IPS-18a (cell line): Measurements from ENCODE around the gene GRM6.

Source experiments
- H3K27ac ChIP-seq: one replicate; pipeline ENCODE4 v1.5.1; 2013; ENCODE audit warnings: low read length
- H3K27me3 ChIP-seq: one replicate; pipeline ENCODE4 v1.6.1; 2013; ENCODE audit warnings: mild to moderate bottlenecking, low read length; ENCODE audit not compliant: control insufficient read depth, insufficient read depth
- H3K36me3 ChIP-seq: one replicate; pipeline ENCODE4 v1.6.1; 2013; ENCODE audit warnings: low read depth, low read length; ENCODE audit not compliant: control insufficient read depth
- H3K4me1 ChIP-seq: one replicate; pipeline ENCODE4 v1.6.1; 2013; ENCODE audit warnings: low read depth, low read length; ENCODE audit not compliant: control insufficient read depth
- H3K4me3 ChIP-seq: one replicate; pipeline ENCODE4 v1.5.1; 2013; ENCODE audit warnings: low read length
- H3K9ac ChIP-seq: one replicate; pipeline ENCODE4 v1.6.1; 2013; ENCODE audit warnings: mild to moderate bottlenecking, low read length, moderate library complexity
- H3K9me3 ChIP-seq: one replicate; pipeline ENCODE4 v1.6.1; 2013; ENCODE audit warnings: low read depth, low read length; ENCODE audit not compliant: control insufficient read depth

GRM6 gene

DNA sequence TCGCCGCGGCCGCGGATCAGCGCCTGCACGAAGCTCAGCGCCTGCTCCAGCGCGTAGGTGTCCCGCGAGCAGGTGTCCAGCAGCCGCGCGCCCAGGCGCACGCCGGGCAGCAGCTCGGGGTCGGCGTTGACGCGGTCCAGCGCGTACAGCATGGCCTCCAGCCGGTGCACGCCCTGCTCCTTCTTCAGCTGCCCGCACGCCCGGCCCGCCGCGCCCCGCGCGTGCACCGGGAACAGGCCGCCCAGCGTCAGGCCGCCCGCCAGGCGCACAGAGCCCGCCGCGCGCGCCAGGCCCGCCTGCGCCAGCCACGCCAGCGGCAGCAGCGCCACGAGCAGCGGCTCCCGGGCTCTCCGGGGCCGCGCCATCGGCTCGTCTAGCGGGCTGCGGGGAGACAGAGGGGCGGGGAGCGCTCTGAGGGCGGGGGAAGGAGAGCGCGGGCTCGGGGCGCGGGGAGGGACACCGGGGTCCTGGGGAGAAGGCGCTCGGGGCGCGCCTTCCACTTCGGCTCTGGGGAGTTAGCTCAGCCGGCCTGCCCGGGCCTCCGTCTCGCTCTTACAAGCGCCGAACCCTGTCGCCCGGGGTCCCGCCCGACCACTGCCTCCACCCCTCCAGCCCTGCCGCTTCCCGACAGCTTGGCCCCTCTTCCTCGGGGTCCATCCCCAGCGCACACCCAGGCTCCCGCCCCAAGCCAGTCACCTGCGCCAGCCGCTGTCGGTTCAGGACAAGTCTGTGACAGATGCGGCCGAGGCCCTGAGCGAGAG is at the start of gene GRM6:
GRM6 (minus strand) TSS at position 741 of the 761 bp plus-strand sequence; CDS start at position 365, 376 bp downstream.
- Histone ChIP-seq H3K4me3 (peak within 1 kb of the TSS; percentile 37), H3K9ac (no peak within 1 kb of the TSS), H3K27ac (no peak within 1 kb of the TSS), H3K4me1 (peaks cover 4% of the 10 kb centered on the region), H3K36me3 (no peaks in the 10 kb centered on the region), H3K9me3 (no peaks in the 10 kb centered on the region), H3K27me3 (peaks cover 55% of the 10 kb centered on the region)

DNA sequence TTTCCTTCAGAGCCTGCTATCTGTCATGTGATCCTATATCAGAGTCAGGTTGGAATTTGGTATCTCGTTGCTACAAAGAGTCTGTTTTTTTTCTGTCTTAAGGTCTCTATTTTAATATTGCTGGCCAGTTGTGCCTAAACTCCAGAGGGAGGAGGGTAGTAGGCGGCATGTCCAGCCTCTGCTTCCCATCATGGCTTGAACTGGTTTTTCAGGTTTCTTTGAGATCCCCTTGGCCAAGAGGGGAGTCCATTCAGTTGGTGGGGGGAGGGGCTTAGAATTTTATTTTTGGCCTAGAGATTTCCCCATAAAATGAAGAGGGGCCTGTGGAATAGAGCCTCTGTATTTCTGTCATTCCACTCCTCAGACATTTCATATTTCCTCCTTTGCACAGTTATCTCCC is 49.6 kb upstream of the GRM6 start:
- Histone ChIP-seq H3K36me3 (no peaks in the 10 kb centered on the region), H3K9me3 (peaks cover 30% of the 10 kb centered on the region), H3K27me3 (no peaks in the 10 kb centered on the region)

DNA sequence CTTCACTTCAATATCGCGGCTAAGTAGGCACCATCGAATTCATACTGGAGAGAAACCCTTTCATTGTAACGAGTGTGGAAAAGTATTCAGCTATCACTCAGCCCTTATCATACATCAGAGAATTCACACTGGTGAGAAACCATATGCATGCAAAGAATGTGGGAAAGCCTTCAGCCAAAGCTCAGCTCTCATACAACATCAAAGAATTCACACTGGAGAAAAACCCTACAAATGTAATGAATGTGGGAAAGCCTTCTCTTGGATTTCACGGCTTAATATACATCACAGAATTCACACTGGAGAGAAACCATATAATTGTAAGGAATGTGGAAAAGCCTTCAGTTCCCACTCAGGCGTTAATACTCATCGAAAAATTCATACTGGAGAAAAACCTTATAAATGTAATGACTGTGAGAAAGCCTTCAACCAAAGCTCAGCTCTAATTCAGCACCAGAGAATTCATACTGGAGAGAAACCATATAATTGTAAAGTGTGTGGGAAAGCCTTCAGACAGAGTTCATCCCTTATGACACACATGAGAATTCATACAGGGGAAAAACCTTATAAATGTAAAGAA is 38.0 kb upstream of the GRM6 start:
- no peaks in the 10 kb centered on the region for H3K4me1 ChIP-seq
- no peak overlapping the region for H3K27ac ChIP-seq
- H3K4me3 ChIP-seq, result no peak overlapping the region
- peaks cover 25% of the 10 kb centered on the region for H3K36me3 ChIP-seq
- no peak overlapping the region for H3K9ac ChIP-seq
- H3K27me3 ChIP-seq, result no peaks in the 10 kb centered on the region
- peaks cover 88% of the 10 kb centered on the region for H3K9me3 ChIP-seq

More for the DNA sequence above, 49.6 kb upstream of the GRM6 start:
- Histone ChIP-seq H3K27ac (no peak overlapping the region), H3K9ac (no peak overlapping the region), H3K4me1 (no peaks in the 10 kb centered on the region), H3K4me3 (no peak overlapping the region)

DNA sequence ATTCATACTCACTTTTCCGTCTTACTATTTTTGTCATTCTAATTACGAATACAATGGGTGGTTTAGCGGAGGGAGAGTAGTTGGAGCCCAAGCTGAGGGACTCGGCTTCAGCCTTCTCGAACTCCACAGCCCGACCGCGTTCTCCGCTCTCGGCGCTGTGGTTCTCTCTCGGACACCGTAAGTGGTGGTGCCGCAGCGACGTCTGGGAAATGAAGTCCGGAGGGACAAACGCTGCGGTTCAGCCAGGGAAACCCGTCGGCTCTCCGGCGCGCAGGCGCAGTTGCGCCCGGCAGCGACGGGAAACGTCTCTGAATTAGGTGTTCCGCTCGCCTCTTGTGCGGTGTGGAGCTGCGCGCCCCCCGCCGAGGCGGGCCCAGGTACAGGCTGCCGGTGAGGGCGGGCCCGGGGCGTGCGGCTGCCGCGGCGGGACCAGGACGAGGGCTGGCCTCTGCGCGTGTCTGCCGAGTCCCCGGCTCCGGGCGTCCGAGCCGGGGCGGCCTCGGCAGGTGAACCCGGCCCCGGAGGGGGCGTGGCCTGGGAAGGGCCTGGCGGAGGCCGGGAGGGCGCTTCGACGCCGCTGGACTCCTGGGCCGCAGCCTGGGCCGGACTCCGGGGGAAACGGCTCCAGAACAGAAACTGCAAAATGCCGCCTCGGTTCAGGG is 28.5 kb upstream of the GRM6 start, which contains the start of gene ZNF879:
ZNF879 (plus strand) TSS at position 277 of the 662 bp plus-strand sequence. CDS start 1,201 bp downstream, outside the sequence.
- H3K9ac ChIP-seq, result peak within 1 kb of the TSS; percentile 49
- H3K9me3 ChIP-seq, result peaks cover 7% of the 10 kb centered on the region

DNA sequence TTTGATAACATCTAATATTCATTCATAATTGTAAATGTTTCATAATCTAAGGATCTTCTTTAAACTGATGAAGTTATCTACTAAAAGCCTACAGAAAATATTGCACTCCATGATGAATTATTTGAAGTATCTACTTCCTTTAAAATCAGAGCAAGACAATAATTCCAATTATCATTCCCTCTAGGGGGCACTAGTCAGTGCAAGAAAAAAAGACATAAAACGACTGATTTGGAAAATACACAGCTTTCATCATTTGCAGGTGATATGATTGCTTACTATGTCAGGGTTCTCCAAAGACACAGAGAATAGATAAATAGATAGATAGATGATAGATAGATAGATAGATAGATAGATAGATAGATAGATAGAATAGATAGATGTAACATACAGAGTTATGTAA is 13.5 kb upstream of the GRM6 start:
- Histone ChIP-seq H3K9me3 (peaks cover 57% of the 10 kb centered on the region), H3K27ac (no peak overlapping the region), H3K36me3 (no peaks in the 10 kb centered on the region), H3K9ac (no peak overlapping the region), H3K4me1 (no peaks in the 10 kb centered on the region), H3K4me3 (no peak overlapping the region), H3K27me3 (no peaks in the 10 kb centered on the region)

More for the DNA sequence above, 28.5 kb upstream of the GRM6 start, which contains the start of gene ZNF879:
- Histone ChIP-seq H3K4me1 (peaks cover 6% of the 10 kb centered on the region), H3K4me3 (peak within 1 kb of the TSS; percentile 80), H3K27me3 (peaks cover 7% of the 10 kb centered on the region), H3K27ac (no peak within 1 kb of the TSS), H3K36me3 (peaks cover 10% of the 10 kb centered on the region)

DNA sequence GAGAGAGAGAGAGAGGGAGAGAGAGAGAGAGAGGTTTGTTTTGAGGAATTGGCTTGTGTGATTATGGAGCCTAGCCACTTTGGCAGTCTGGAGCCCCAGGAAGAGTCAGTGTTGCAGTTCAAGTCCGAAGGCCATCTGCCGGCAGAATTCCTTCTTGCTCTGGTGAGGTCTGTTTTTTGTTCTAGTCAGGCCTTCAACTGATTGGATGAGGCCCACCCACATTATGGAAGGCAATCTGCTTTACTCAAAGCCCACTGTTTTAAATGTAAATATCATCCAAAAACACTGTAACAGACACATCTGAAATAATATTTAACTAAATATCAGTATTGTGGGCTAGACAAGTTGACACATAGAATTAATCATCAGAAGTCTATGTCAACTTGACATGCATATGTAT is 11.4 kb upstream of the GRM6 start:
- no peak overlapping the region for H3K9ac ChIP-seq
- no peak overlapping the region for H3K4me3 ChIP-seq
- H3K27me3 ChIP-seq, result no peaks in the 10 kb centered on the region
- H3K9me3 ChIP-seq, result peaks cover 54% of the 10 kb centered on the region
- H3K27ac ChIP-seq, result no peak overlapping the region
- no peaks in the 10 kb centered on the region for H3K36me3 ChIP-seq
- H3K4me1 ChIP-seq, result no peaks in the 10 kb centered on the region

DNA sequence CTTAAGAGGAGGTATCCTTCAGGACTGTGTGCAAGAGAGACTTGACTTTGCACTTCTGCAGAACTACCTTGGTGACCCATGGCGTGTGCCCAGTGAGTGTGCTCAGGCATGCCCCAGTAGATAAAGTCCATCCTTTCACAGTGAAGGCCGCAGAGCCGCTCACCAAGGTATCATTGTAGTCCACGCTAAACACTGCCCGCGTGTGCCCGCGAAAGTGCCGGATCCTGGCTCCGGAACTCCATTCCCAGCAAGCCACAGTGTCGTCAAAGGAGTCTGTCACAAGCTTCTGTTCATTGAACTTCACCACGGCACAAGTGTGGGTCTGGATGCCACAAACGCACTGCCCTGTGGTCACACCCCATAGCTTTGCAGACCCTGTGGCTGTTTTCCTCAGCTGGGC is 3.3 kb upstream of the GRM6 start:
- H3K9ac ChIP-seq, result no peak overlapping the region
- H3K9me3 ChIP-seq, result peaks cover 14% of the 10 kb centered on the region
- H3K36me3 ChIP-seq, result no peaks in the 10 kb centered on the region
- peaks cover 42% of the 10 kb centered on the region for H3K27me3 ChIP-seq
- H3K4me1 ChIP-seq, result peaks cover 4% of the 10 kb centered on the region
- H3K27ac ChIP-seq, result no peak overlapping the region
- no peak overlapping the region for H3K4me3 ChIP-seq

DNA sequence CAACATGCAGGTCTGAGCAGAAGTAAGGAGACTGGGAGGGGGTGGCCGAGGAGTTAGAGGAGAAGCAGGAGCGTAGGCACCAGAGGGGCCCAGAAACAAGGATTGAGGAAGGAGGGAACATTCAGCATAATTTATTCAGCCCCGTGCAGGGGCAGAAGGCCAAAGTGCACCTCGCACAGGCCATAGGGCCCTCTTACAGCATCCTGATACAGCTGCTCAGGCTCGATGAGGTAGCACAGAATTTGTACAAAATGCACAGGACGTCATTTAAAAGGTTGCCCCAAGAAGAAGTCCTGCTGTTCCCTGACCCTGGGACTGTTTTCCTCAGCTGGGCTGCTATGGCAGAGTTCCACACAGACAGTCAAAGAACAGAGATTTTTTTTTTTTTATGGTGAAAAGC is 2.1 kb upstream of the GRM6 start:
- Histone ChIP-seq H3K9me3 (peaks cover 10% of the 10 kb centered on the region), H3K27ac (no peak overlapping the region), H3K27me3 (peaks cover 54% of the 10 kb centered on the region), H3K9ac (no peak overlapping the region), H3K36me3 (no peaks in the 10 kb centered on the region), H3K4me1 (peaks cover 4% of the 10 kb centered on the region), H3K4me3 (no peak overlapping the region)

DNA sequence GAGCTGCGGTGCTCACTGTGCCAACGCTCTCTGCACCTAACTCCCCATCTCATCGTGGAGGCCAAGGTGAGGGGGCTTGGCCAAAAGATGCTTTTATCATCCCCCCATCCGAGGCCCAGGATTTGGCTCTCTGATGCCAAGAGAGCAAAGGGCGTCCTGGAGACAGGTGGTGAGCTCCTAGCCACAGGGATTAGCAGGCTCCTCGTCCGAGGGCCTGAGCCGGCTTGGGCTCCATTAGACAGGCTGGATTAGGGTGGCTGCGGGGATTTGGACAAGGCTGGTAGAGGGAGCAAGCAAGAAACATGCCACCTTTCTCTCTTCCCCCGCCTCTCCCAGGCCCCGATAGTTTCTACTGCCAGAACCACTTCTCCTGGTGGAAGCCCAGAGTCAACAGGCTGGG is 1.0 kb upstream of the GRM6 start:
- Histone ChIP-seq H3K4me3 (no peak overlapping the region), H3K9ac (no peak overlapping the region), H3K36me3 (no peaks in the 10 kb centered on the region), H3K9me3 (peaks cover 7% of the 10 kb centered on the region), H3K27me3 (peaks cover 55% of the 10 kb centered on the region), H3K27ac (no peak overlapping the region), H3K4me1 (peaks cover 4% of the 10 kb centered on the region)

DNA sequence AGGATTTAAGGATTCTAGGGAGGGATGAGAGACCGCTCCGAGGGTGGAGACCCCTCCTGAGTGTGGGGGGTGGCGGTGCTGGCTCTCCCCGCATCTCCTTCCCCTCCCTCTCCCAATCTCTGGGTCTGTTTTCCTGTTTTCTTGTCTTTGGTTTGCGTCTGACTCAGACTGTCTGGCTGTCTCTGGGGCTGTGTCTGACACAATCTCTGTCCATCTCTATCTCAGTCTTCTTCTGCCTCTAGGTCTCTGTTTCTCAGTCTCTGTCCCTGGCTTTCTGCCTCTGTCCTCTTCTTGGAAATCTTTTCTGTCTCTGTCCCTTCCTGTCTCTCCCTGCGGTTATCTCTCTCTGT is 196 bp upstream of the GRM6 start:
- peaks cover under 1% of the 10 kb centered on the region for H3K9me3 ChIP-seq
- H3K4me1 ChIP-seq, result peaks cover 4% of the 10 kb centered on the region
- H3K27ac ChIP-seq, result no peak overlapping the region
- H3K36me3 ChIP-seq, result no peaks in the 10 kb centered on the region
- no peak overlapping the region for H3K9ac ChIP-seq
- peaks cover 55% of the 10 kb centered on the region for H3K27me3 ChIP-seq
- H3K4me3 ChIP-seq, result peak overlapping the region; percentile 37

DNA sequence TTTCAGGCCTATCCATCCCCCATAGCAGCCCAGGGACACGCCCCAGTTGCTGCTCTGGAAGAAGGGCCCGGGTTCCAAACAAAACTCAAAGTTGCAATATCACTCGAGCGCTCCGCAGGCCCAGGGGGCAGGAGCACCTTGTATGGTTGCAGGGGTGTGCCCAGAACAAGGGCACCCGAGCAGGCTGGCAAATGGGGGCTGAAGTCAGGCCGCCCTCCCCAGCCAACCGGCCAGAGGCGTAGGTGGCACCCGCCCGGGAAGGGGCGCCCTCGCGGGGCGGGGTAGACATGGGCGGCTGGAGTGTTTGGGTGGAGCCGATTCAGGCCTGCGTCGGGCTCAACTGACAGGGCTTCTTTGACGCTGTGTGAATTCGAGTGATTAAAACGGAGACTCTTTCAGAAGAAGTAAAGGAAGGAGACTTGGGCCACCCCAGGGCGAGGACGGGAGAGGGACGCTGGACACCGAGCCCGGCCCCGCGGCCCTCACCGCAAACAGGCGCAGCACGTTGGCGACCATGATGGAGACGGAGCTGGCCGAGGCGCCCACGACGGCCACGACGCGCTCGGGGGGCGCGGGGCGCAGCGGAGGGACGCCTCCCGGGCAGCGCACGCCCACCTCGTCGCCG is 1.1 kb downstream of the GRM6 start:
- H3K27ac ChIP-seq, result no peak overlapping the region
- peak overlapping the region; percentile 35 for H3K4me3 ChIP-seq
- no peak overlapping the region for H3K9ac ChIP-seq
- no peaks in the 10 kb centered on the region for H3K9me3 ChIP-seq
- peaks cover 55% of the 10 kb centered on the region for H3K27me3 ChIP-seq
- H3K36me3 ChIP-seq, result no peaks in the 10 kb centered on the region
- H3K4me1 ChIP-seq, result peaks cover 4% of the 10 kb centered on the region
